ENCODE results near the gene WDR70.

WDR70 gene

DNA sequence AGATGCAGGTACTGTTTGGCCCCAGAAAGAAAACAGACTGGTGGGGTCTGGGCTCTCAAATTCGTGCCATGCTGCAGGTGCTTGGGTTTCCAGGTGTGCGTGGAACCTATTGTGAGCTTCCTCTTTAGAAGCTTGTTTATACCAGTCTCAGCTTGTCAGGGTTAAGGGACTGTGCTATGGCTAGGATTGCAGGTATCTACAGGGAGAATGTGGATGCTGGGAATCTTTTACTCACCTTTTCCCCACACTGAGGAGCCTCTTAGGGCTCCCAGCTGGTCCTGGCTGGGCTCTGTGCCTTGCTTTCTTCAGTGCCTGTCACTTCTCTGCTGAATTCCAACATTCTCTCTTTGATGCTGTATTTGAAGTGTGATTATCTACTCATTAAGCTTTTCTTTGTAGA is 111.8 kb downstream of the WDR70 start:
- Histone ChIP-seq H3K4me1 (ENCODE audit: control insufficient read depth, insufficient read depth, low read length) (no peaks in the 10 kb centered on the region), H3K9me3 (ENCODE audit: control insufficient read depth, insufficient read depth, low read depth, low read length) (no peaks in the 10 kb centered on the region), H3K9ac (ENCODE audit: low read length) (no peak overlapping the region), H3K27me3 (ENCODE audit: control insufficient read depth, insufficient read depth, low read length) (no peaks in the 10 kb centered on the region), H3K27ac (ENCODE audit: low read depth, low read length) (no peak overlapping the region), H3K4me3 (ENCODE audit: low read depth, low read length) (no peak overlapping the region), H3K36me3 (ENCODE audit: control insufficient read depth, insufficient read depth, low read length) (no peaks in the 10 kb centered on the region)

DNA sequence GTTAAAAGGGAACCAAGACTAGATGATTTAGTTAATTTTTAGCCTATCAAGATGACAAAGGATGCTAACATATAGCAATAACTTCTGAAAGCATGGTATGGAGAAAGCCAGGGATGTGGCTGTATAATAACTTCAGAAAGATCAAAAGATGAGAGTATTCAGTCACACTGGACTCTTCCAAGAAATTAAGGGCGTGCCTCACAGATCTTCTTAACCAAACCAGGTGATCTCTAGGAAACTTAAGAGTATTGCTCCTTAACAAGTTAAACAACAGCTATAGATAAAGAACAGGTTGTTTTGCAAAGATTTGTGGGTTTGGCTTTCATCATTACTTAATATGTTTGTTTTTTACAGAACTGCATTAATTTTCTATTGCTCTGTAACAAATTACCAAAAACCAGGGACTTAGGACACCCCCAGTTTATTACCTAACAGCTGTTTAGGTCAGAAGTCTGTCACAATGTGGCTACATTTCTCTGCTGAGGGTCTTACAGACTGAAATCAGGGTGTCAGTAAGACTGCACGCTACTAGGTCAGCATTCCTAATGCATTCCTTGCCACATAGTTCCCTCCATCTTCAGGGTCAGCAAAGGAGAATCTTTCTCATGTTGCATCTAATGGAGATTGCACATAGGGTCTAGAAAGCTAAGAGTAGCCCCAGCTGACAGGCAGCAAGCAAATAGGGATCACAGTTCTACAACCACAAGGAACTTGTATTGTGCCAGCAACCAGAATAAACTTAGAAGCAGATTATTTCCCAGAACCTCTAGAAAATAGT is 113.8 kb downstream of the WDR70 start:
- Histone ChIP-seq H3K36me3 (ENCODE audit: control insufficient read depth, insufficient read depth, low read length) (no peaks in the 10 kb centered on the region), H3K9ac (ENCODE audit: low read length) (no peak overlapping the region), H3K9me3 (ENCODE audit: control insufficient read depth, insufficient read depth, low read depth, low read length) (no peaks in the 10 kb centered on the region), H3K4me3 (ENCODE audit: low read depth, low read length) (no peak overlapping the region), H3K27ac (ENCODE audit: low read depth, low read length) (no peak overlapping the region), H3K4me1 (ENCODE audit: control insufficient read depth, insufficient read depth, low read length) (no peaks in the 10 kb centered on the region), H3K27me3 (ENCODE audit: control insufficient read depth, insufficient read depth, low read length) (no peaks in the 10 kb centered on the region)

DNA sequence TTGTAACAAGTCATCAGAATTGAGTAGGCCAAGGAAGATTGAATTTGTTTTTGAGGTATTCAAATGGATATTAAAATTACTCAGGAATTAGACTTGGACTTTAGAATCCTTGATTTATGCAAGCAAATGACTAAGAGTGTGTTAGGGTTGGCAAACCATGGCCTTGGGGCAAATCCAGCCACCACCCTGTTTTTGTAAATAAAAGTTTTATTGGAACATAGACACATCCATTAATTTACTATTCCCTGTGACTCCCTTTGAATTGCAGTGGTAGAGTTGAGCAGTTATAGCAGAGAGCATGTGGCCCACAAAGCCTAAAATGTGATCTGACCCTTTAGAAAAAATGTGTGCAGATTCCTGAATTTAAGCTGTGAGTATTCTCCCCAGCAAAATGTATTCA is 115.6 kb downstream of the WDR70 start:
- Histone ChIP-seq H3K4me1 (ENCODE audit: control insufficient read depth, insufficient read depth, low read length) (no peaks in the 10 kb centered on the region), H3K27me3 (ENCODE audit: control insufficient read depth, insufficient read depth, low read length) (no peaks in the 10 kb centered on the region), H3K4me3 (ENCODE audit: low read depth, low read length) (no peak overlapping the region), H3K9ac (ENCODE audit: low read length) (no peak overlapping the region), H3K27ac (ENCODE audit: low read depth, low read length) (no peak overlapping the region), H3K36me3 (ENCODE audit: control insufficient read depth, insufficient read depth, low read length) (no peaks in the 10 kb centered on the region), H3K9me3 (ENCODE audit: control insufficient read depth, insufficient read depth, low read depth, low read length) (no peaks in the 10 kb centered on the region)

DNA sequence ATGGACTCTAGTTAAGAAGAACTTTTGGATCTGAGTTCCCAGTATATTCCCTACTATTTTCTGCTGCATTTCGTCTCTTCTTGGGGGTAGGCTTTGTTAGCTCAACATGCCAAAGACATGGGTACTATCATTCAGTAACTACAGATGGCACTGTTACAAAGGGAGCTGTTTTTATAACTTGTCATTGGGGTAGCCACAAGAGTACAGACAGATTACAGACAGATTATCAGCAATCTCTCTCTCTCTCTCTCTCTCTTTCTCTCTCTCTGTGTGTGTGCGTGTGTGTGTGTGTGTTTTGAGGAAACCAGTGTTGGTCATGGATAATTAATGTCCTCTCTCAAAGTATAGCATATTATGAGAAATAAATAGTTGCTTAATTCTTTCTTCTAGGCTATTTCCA is 116.1 kb downstream of the WDR70 start:
- Histone ChIP-seq H3K4me1 (ENCODE audit: control insufficient read depth, insufficient read depth, low read length) (no peaks in the 10 kb centered on the region), H3K27ac (ENCODE audit: low read depth, low read length) (no peak overlapping the region), H3K4me3 (ENCODE audit: low read depth, low read length) (no peak overlapping the region)

DNA sequence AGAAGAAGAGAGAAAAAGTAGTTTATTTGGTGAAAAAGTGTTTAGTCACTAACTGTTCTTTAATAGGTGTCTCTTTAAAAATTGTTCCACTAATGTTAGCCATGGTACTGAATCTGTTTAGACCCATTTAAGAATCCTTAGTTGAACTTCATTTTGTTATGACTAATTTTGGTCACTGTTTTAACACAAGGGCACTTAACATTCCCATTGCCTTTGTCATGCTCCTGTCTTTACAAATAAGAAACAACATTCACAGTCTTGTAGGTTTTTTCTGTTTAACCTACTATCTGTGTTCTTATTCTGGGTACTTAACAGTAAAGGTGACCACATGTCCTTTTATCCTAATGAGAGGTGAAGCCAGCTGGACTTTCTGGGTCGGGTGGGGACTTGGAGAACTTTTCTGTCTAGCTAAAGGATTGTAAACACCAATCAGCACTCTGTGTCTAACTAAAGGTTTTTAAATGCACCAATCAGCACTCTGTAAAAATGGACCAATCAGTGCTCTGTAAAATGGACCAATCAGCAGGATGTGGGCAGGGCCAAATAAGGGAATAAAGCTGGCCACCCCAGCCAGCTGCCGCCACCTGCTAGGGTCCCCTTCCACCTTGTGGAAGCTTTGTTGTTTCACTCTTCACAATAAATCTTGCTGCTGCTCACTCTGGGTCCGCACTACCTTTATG is 116.7 kb downstream of the WDR70 start:
- Histone ChIP-seq H3K4me1 (ENCODE audit: control insufficient read depth, insufficient read depth, low read length) (no peaks in the 10 kb centered on the region), H3K27ac (ENCODE audit: low read depth, low read length) (no peak overlapping the region), H3K36me3 (ENCODE audit: control insufficient read depth, insufficient read depth, low read length) (no peaks in the 10 kb centered on the region), H3K9me3 (ENCODE audit: control insufficient read depth, insufficient read depth, low read depth, low read length) (no peaks in the 10 kb centered on the region), H3K9ac (ENCODE audit: low read length) (no peak overlapping the region), H3K4me3 (ENCODE audit: low read depth, low read length) (no peak overlapping the region), H3K27me3 (ENCODE audit: control insufficient read depth, insufficient read depth, low read length) (no peaks in the 10 kb centered on the region)

More for the DNA sequence above, 116.1 kb downstream of the WDR70 start:
- no peak overlapping the region for H3K9ac ChIP-seq (ENCODE audit: low read length)
- no peaks in the 10 kb centered on the region for H3K27me3 ChIP-seq (ENCODE audit: control insufficient read depth, insufficient read depth, low read length)
- H3K36me3 ChIP-seq (ENCODE audit: control insufficient read depth, insufficient read depth, low read length) = no peaks in the 10 kb centered on the region
- H3K9me3 ChIP-seq (ENCODE audit: control insufficient read depth, insufficient read depth, low read depth, low read length) = no peaks in the 10 kb centered on the region

DNA sequence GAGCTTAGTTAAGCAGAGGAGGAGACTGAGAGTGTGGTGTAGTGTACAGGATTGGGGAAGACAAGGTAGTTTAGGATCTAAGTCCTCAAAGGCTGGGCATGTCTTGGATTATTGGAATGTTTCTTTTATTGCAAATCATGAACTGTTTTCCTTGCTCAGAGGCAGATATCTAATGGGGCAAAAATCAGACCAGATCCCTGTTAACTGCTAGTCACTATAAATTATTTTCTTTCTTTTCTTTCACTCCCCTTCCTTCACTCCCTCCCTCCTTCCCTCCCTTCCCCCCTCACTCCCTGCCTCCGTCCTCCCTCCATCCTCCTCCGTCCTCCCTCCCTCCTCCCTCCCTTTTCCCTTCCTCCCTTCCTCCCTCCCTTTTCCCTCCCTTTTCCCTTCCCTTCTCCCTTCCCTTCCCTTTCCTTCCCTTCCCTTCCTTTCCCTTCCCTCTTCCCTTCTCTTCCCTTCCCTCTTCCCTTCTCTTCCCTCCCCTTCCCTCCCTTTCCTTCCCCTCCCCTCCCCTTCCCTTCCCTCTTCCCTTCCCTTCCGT is 117.9 kb downstream of the WDR70 start:
- Histone ChIP-seq H3K36me3 (ENCODE audit: control insufficient read depth, insufficient read depth, low read length) (no peaks in the 10 kb centered on the region), H3K4me3 (ENCODE audit: low read depth, low read length) (no peak overlapping the region), H3K27ac (ENCODE audit: low read depth, low read length) (no peak overlapping the region), H3K9me3 (ENCODE audit: control insufficient read depth, insufficient read depth, low read depth, low read length) (no peaks in the 10 kb centered on the region), H3K4me1 (ENCODE audit: control insufficient read depth, insufficient read depth, low read length) (no peaks in the 10 kb centered on the region), H3K27me3 (ENCODE audit: control insufficient read depth, insufficient read depth, low read length) (no peaks in the 10 kb centered on the region), H3K9ac (ENCODE audit: low read length) (no peak overlapping the region)

DNA sequence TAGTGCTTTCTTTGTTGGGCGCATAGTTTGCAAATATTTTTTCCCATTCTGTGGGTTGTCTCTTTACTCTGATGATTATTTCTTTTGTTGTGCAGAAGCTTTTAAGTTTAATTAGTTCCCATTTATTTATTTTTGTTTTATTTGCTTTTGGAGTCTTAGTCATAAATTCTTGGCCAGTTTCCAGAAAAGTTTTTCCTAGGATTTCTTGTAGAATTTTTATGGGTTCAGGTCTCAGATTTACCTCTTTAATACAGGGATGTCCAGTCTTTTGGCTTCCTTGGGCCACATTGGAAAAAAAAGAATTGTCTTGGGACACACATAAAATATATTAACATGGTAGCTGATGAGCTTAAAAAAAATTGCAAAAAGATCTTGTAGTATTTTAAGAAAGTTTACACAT is 122.0 kb downstream of the WDR70 start:
- H3K4me1 ChIP-seq (ENCODE audit: control insufficient read depth, insufficient read depth, low read length) = no peaks in the 10 kb centered on the region
- H3K36me3 ChIP-seq (ENCODE audit: control insufficient read depth, insufficient read depth, low read length) = no peaks in the 10 kb centered on the region
- H3K27ac ChIP-seq (ENCODE audit: low read depth, low read length) = no peak overlapping the region
- peaks cover 3% of the 10 kb centered on the region; the same call in 1 of the 2 replicates for H3K9me3 ChIP-seq (ENCODE audit: control insufficient read depth, insufficient read depth, low read depth, low read length)
- no peaks in the 10 kb centered on the region for H3K27me3 ChIP-seq (ENCODE audit: control insufficient read depth, insufficient read depth, low read length)
- no peak overlapping the region for H3K4me3 ChIP-seq (ENCODE audit: low read depth, low read length)
- H3K9ac ChIP-seq (ENCODE audit: low read length) = no peak overlapping the region

DNA sequence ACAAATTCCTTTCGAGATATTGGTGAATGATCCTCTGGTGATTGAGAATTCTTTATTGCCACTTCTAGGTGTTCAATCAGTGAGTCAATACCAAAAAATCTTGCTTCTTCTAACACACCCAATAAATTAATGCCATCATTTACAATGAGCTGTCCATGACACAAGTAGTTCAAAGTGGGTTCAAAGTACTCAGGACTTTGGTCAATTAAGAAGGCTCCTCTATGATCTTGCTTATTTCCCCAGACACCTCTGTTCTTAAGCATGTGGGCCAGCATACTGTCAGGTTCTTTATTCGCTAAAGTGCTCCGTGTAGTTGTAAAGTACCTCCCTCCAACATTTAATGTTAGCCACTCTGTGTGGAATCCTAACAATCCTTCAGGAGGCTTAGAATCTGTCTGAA is 127.1 kb downstream of the WDR70 start:
- Histone ChIP-seq H3K27ac (ENCODE audit: low read depth, low read length) (no peak overlapping the region), H3K9ac (ENCODE audit: low read length) (no peak overlapping the region)

DNA sequence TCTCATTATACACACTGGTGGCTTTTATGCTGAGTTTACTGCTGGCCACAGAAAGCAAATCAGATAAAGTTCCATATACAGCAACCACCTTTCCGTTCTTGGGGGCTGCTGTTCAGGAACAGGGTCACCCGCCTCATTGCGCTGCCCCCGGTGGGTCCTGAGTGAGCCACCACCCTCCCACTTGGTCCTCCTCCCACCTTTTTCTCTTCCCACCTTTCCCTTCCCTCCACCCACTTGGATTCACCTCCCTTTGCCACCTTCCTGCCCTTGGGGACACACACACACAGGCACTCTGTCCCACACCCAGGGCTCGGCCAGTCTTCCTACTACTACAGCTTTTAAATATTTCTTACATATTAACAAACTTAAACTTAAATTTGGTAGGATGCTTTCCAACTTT is 127.6 kb downstream of the WDR70 start:
- no peak overlapping the region for H3K27ac ChIP-seq (ENCODE audit: low read depth, low read length)
- H3K4me1 ChIP-seq (ENCODE audit: control insufficient read depth, insufficient read depth, low read length) = no peaks in the 10 kb centered on the region
- H3K36me3 ChIP-seq (ENCODE audit: control insufficient read depth, insufficient read depth, low read length) = no peaks in the 10 kb centered on the region
- no peak overlapping the region for H3K9ac ChIP-seq (ENCODE audit: low read length)
- no peak overlapping the region for H3K4me3 ChIP-seq (ENCODE audit: low read depth, low read length)
- H3K9me3 ChIP-seq (ENCODE audit: control insufficient read depth, insufficient read depth, low read depth, low read length) = peaks cover 3% of the 10 kb centered on the region; the same call in 1 of the 2 replicates
- no peaks in the 10 kb centered on the region for H3K27me3 ChIP-seq (ENCODE audit: control insufficient read depth, insufficient read depth, low read length)

More for the DNA sequence above, 127.1 kb downstream of the WDR70 start:
- H3K4me1 ChIP-seq (ENCODE audit: control insufficient read depth, insufficient read depth, low read length) = no peaks in the 10 kb centered on the region
- H3K27me3 ChIP-seq (ENCODE audit: control insufficient read depth, insufficient read depth, low read length) = no peaks in the 10 kb centered on the region
- H3K4me3 ChIP-seq (ENCODE audit: low read depth, low read length) = no peak overlapping the region
- H3K36me3 ChIP-seq (ENCODE audit: control insufficient read depth, insufficient read depth, low read length) = no peaks in the 10 kb centered on the region
- H3K9me3 ChIP-seq (ENCODE audit: control insufficient read depth, insufficient read depth, low read depth, low read length) = peaks cover 3% of the 10 kb centered on the region; the same call in 1 of the 2 replicates

DNA sequence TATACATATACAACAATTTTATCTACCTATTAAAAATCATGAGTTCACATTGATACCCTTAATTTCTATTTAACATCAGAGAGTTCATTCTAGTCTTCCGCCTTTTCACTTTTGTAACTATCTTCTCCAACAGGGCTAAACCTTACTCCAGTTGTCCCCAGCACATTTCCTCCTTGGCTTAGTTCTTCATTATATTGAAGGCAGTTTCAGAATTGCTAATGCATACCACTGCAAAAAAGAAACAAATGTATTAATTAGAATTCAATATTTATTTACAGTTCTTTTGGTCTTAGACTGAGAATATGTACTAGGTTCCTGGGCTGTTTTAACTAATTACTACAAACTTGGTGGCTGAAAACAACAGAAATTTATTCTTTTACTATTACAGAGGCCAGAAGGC is 132.5 kb downstream of the WDR70 start:
- Histone ChIP-seq H3K4me3 (ENCODE audit: low read depth, low read length) (no peak overlapping the region), H3K9me3 (ENCODE audit: control insufficient read depth, insufficient read depth, low read depth, low read length) (no peaks in the 10 kb centered on the region), H3K36me3 (ENCODE audit: control insufficient read depth, insufficient read depth, low read length) (no peaks in the 10 kb centered on the region), H3K27me3 (ENCODE audit: control insufficient read depth, insufficient read depth, low read length) (no peaks in the 10 kb centered on the region), H3K27ac (ENCODE audit: low read depth, low read length) (no peak overlapping the region), H3K9ac (ENCODE audit: low read length) (no peak overlapping the region), H3K4me1 (ENCODE audit: control insufficient read depth, insufficient read depth, low read length) (no peaks in the 10 kb centered on the region)

DNA sequence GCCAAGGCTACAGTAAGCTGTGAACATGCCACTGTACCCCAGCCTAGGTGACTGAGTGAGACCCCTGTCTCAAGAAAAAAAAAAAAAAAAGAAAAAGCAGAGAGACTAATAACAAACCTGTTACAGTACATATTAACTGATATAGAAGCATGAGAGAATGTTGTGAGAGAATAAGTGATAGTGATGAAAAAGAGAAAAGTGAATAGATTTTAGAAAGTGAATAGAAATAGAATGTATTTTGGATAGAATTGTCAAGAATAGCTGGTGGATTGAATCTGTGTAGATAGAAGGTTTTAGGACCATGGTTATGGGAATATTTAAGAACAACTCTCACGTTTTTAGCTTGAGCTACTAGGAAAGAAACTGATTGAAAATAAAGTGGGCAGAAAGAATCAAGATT is 135.8 kb downstream of the WDR70 start:
- H3K36me3 ChIP-seq (ENCODE audit: control insufficient read depth, insufficient read depth, low read length) = no peaks in the 10 kb centered on the region
- no peak overlapping the region for H3K27ac ChIP-seq (ENCODE audit: low read depth, low read length)
- H3K27me3 ChIP-seq (ENCODE audit: control insufficient read depth, insufficient read depth, low read length) = no peaks in the 10 kb centered on the region
- no peaks in the 10 kb centered on the region for H3K4me1 ChIP-seq (ENCODE audit: control insufficient read depth, insufficient read depth, low read length)
- no peak overlapping the region for H3K4me3 ChIP-seq (ENCODE audit: low read depth, low read length)
- peaks cover 8% of the 10 kb centered on the region for H3K9me3 ChIP-seq (ENCODE audit: control insufficient read depth, insufficient read depth, low read depth, low read length)
- no peak overlapping the region for H3K9ac ChIP-seq (ENCODE audit: low read length)
